Measurements from ENCODE around the gene PORCN.

- TF ChIP-seq CTCF (IDR thresholded peaks at IDR 0.05; ENCODE audit: low read depth, low read length, missing input control), result no peak
- no peak for TF ChIP-seq GABPA (IDR thresholded peaks at IDR 0.05 in 1 of 2, conservative IDR thresholded peaks at IDR 0.05 in 1 of 2)
- no peak for TF ChIP-seq JUND (IDR thresholded peaks at IDR 0.05)
- no peak for TF ChIP-seq REST (IDR thresholded peaks at IDR 0.05)
- TF ChIP-seq, protein P1, sequence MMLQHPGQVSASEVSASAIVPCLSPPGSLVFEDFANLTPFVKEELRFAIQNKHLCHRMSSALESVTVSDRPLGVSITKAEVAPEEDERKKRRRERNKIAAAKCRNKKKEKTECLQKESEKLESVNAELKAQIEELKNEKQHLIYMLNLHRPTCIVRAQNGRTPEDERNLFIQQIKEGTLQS (IDR thresholded peaks at IDR 0.05), result no peak
- TF ChIP-seq YY1 (IDR thresholded peaks at IDR 0.05), result no peak
- TF ChIP-seq FOXA1 (IDR thresholded peaks at IDR 0.05), result no peak
- no peak for TF ChIP-seq RAD21 (IDR thresholded peaks at IDR 0.05)
- no peak for TF ChIP-seq ZBTB33 (IDR thresholded peaks at IDR 0.05)
- TF ChIP-seq SP1 (IDR thresholded peaks at IDR 0.05), result no peak
- no peak for TF ChIP-seq MAX (IDR thresholded peaks at IDR 0.05)
- no peak for TF ChIP-seq TAF1 (conservative IDR thresholded peaks at IDR 0.05)
- TF ChIP-seq EGR1 (IDR thresholded peaks at IDR 0.05; ENCODE audit: low read depth in 2 of 2), result no peak
- TF ChIP-seq NR2F2 (IDR thresholded peaks at IDR 0.05), result no peak
These were observed 31.7 kb downstream of the PORCN start for GRCh38 chrX:48540480-48540879.

All from liver (tissue), 3 donors.